B cell (primary cell): ENCODE data around the gene PCDHA3. TPM values are rescaled to one million over a fixed set of nuclear protein-coding genes. Genes with fewer than 3 reads are reported as not detected.
"Not testable (repeated sequence)": the region's sequence is repeated elsewhere in the genome, so short reads cannot be mapped to it uniquely, and the experiment has no call there.

Experiments
- ATAC-seq: fragments of 200-7000 bp; cut with Tn5 transposase; one replicate; pipeline ENCODE4 v1.10.0; 2021; ENCODE audit warnings: low read depth, mild to moderate bottlenecking, moderate number of reproducible peaks, moderate library complexity
- CTCF ChIA-PET: fragments of 350-600 bp; sonication (Branson Sonifier 250); formaldehyde crosslinking; loops from one replicate; lab custom pipeline; 2021; ENCODE audit warnings: antibody characterized with exemption, inconsistent platforms; lab: Charles Lee
- POLR2A ChIA-PET: fragments of 350-600 bp; sonication (Branson Sonifier 250); formaldehyde crosslinking; loops from one replicate; lab custom pipeline; 2021; ENCODE audit warnings: antibody characterized with exemption; lab: Charles Lee
- DNase-seq: peaks from one replicate; pipeline ENCODE4 v3.0.0; 2013
- H2AFZ ChIP-seq: 2 replicates; pipeline ENCODE4 v1.6.1; 2012; ENCODE audit warnings: mild to moderate bottlenecking, low read depth, low read length; ENCODE audit not compliant: insufficient read depth, poor library complexity, severe bottlenecking
- H3K27ac ChIP-seq, 2 donors: 1 replicate in 1 of 2; 2 replicates in 1 of 2; pipeline ENCODE4 v1.5.1; 2012 to 2013; ENCODE audit warnings: low read length in 2 of 2, mild to moderate bottlenecking in 2 of 2, moderate library complexity in 1 of 2
- H3K27me3 ChIP-seq, 4 experiments: fragments of 200-600 bp in 1 of 4; sonication (generic) in 1 of 4; replicated peaks in 1 of 4; 1 replicate in 2 of 4; 2 replicates in 2 of 4; pipeline versions ENCODE4 v1.6.1 to v1.7.0; 2013 to 2016; ENCODE audit warnings: low read length in 3 of 4, mild to moderate bottlenecking in 2 of 4, mixed read lengths in 1 of 4, moderate library complexity in 1 of 4; ENCODE audit not compliant: insufficient read depth in 4 of 4, control insufficient read depth in 3 of 4; ENCODE audit errors: control extremely low read depth in 1 of 4
- H3K36me3 ChIP-seq, 2 experiments: replicated peaks in 1 of 2; 1 replicate in 1 of 2; 2 replicates in 1 of 2; pipeline versions ENCODE4 v1.6.1 to v1.7.1; 2013; ENCODE audit warnings: low read length in 1 of 2; ENCODE audit not compliant: insufficient read depth in 2 of 2, control insufficient read depth in 1 of 2; ENCODE audit errors: control extremely low read depth in 1 of 2, extremely low read depth in 1 of 2
- H3K4me1 ChIP-seq, 2 donors: fragments of 200-600 bp in 1 of 2; sonication (generic) in 1 of 2; 1 replicate in 1 of 2; 2 replicates in 1 of 2; pipeline versions ENCODE4 v1.5.1 to v1.6.1; 2013 to 2017; ENCODE audit warnings: low read length in 2 of 2; ENCODE audit not compliant: control insufficient read depth in 2 of 2, insufficient read depth in 2 of 2
- H3K4me2 ChIP-seq: replicated peaks from 2 replicates; pipeline ENCODE3; 2012; ENCODE audit warnings: mild to moderate bottlenecking, low read depth, low read length; ENCODE audit not compliant: poor library complexity, severe bottlenecking
- H3K4me3 ChIP-seq, 5 experiments: fragments of 200-600 bp in 1 of 5; sonication (generic) in 1 of 5; 1 replicate in 3 of 5; 2 replicates in 2 of 5; pipeline versions ENCODE4 v1.5.1 to v1.7.0; 2011 to 2016; ENCODE audit warnings: low read length in 4 of 5, mild to moderate bottlenecking in 4 of 5, low read depth in 2 of 5, control low read depth in 1 of 5, moderate library complexity in 1 of 5; ENCODE audit not compliant: insufficient read depth in 1 of 5; ENCODE audit errors: control extremely low read depth in 1 of 5, extremely low read depth in 1 of 5
- H3K79me2 ChIP-seq: fragments of 200-600 bp; sonication (generic); one replicate; pipeline ENCODE4 v1.6.0; 2016; ENCODE audit warnings: low read length; ENCODE audit not compliant: control insufficient read depth, insufficient read depth
- H3K9ac ChIP-seq: fragments of 200-600 bp; sonication (generic); 2 replicates; pipeline ENCODE4 v1.6.1; 2017; ENCODE audit warnings: mild to moderate bottlenecking, low read length, moderate library complexity
- H3K9me3 ChIP-seq, 3 donors: one replicate each; pipeline versions ENCODE4 v1.6.1 to v1.7.1; 2013; ENCODE audit warnings: low read length in 2 of 3; ENCODE audit not compliant: control insufficient read depth in 2 of 3, insufficient read depth in 1 of 3; ENCODE audit errors: control extremely low read depth in 1 of 3
- H4K20me1 ChIP-seq: 2 replicates; pipeline ENCODE4 v1.6.0; 2012; ENCODE audit warnings: mild to moderate bottlenecking, low read length; ENCODE audit not compliant: insufficient read depth, control insufficient read depth, poor library complexity, severe bottlenecking
- H3K27ac Mint-ChIP-seq: one replicate; pipeline ENCODE4 v1.8.0; 2021; ENCODE audit warnings: mixed read lengths
- H3K27me3 Mint-ChIP-seq: one replicate; pipeline ENCODE4 v1.8.0; 2021; ENCODE audit warnings: mixed read lengths
- H3K4me1 Mint-ChIP-seq: one replicate; pipeline ENCODE4 v1.8.0; 2021; ENCODE audit warnings: mixed read lengths
- H3K4me3 Mint-ChIP-seq: one replicate; pipeline ENCODE4 v1.8.0; 2021; ENCODE audit warnings: mixed read lengths
- H3K9me3 Mint-ChIP-seq: one replicate; pipeline ENCODE4 v1.8.0; 2022; ENCODE audit warnings: mixed read lengths; ENCODE audit not compliant: insufficient read depth
- CTCF ChIP-seq: fragments of 200-600 bp; IDR thresholded peaks from one replicate; pipeline ENCODE4 v1.8.0; 2022; ENCODE audit warnings: antibody characterized with exemption, mild to moderate bottlenecking
- EZH2 ChIP-seq: IDR thresholded peaks from 2 replicates; pipeline ENCODE4 v1.6.1; 2012; ENCODE audit warnings: borderline replicate concordance, low read depth, mild to moderate bottlenecking, moderate library complexity, low read length; ENCODE audit not compliant: insufficient read depth, poor library complexity, severe bottlenecking
- WGBS: methylation state at CpG from one replicate; pipeline ENCODE4 v1.1.5; 2013; ENCODE audit warnings: missing lambda C conversion rate; ENCODE audit not compliant: insufficient coverage; 5-methylcytosine and 5-hydroxymethylcytosine counted together
- intact Hi-C: fragments of 100-400 bp; cut with micrococcal nuclease; formaldehyde crosslinking; loops from one replicate; pipeline ENCODE4 v1.10.0; 2022
- polyA plus RNA-seq: library from polyadenylated mRNA; depleted of rRNA; stranded (reverse); fragments of >200 nt; gene quantifications from 2 replicates; pipeline ENCODE4 v1.2.3, GENCODE V29; 2012
- total RNA-seq, 2 donors: library from RNA; stranded (reverse); fragments of 120-200 nt in 1 of 2; gene quantifications; 1 replicate in 1 of 2; 2 replicates in 1 of 2; pipeline versions ENCODE4 v1.2.3 to v1.2.4, GENCODE V29; 2013 to 2022

Gene PCDHA3
- total and polyA plus RNA-seq, 2 donors (not counting 1 experiment from before 2014, with no cell fraction given) = not detected

- no peak within 1 kb of the TSS for H3K4me2 ChIP-seq
- no peaks in the 10 kb centered on the region for H4K20me1 ChIP-seq
- ChIA-PET CTCF (no interaction called here), POLR2A (no interaction called here)
- Mint-ChIP-seq H3K4me1 (no peaks in the 10 kb centered on the region), H3K4me3 (no peak within 1 kb of the TSS), H3K9me3 (peaks cover 11% of the 10 kb centered on the region), H3K27me3 (peaks cover 19% of the 10 kb centered on the region), H3K27ac (no peak within 1 kb of the TSS)
- no peak within 1 kb of the TSS for H2AFZ ChIP-seq
- TF ChIP-seq CTCF (no peak), EZH2 (no peak)
- no peaks in the 10 kb centered on the region for H3K79me2 ChIP-seq
- ATAC-seq (no peak), DNase-seq (no peak)
- H3K9me3 ChIP-seq = peaks cover 6 to 31% (median 28%) of the 10 kb centered on the region in 3 donors
- H3K27ac ChIP-seq = no peak within 1 kb of the TSS
- WGBS = 36% methylated on average over 24 of the region's 27 CpGs
- H3K36me3 ChIP-seq = no peaks in the 10 kb centered on the region
- intact Hi-C loops = no loop called here
- H3K9ac ChIP-seq = no peak within 1 kb of the TSS
- H3K4me1 ChIP-seq = no peaks in the 10 kb centered on the region
- H3K27me3 ChIP-seq = peaks cover 0 to 26% (median 10%) of the 10 kb centered on the region in 4 experiments
- H3K4me3 ChIP-seq = no peak within 1 kb of the TSS
These were observed 6.1 kb upstream of the PCDHA3 start, which contains the start of gene PCDHA2 for GRCh38 chr5:140794595-140795258. PCDHA2 (plus strand) TSS chr5:140794852.

GRCh38 chr5:140795259-140795641 is 5.6 kb upstream of the PCDHA3 start:
- intact Hi-C loops = no loop called here
- Histone ChIP-seq H3K4me1 (no peaks in the 10 kb centered on the region), H3K27ac (no peak overlapping the region), H3K4me2 (no peak overlapping the region), H2AFZ (no peak overlapping the region), H3K9ac (no peak overlapping the region), H4K20me1 (no peaks in the 10 kb centered on the region), H3K36me3 (no peaks in the 10 kb centered on the region), H3K79me2 (no peaks in the 10 kb centered on the region), H3K9me3 (peaks cover 6 to 31% (median 28%) of the 10 kb centered on the region in 3 donors), H3K27me3 (peaks cover 0 to 26% (median 10%) of the 10 kb centered on the region in 4 experiments), H3K4me3 (no peak overlapping the region)
- 43% methylated on average over 9 of the region's 15 CpGs for WGBS
- Mint-ChIP-seq H3K4me1 (no peaks in the 10 kb centered on the region), H3K4me3 (no peak overlapping the region), H3K27ac (no peak overlapping the region), H3K9me3 (peaks cover 12% of the 10 kb centered on the region), H3K27me3 (peaks cover 24% of the 10 kb centered on the region)
- TF ChIP-seq EZH2 (no peak), CTCF (no peak)
- CTCF ChIA-PET = no interaction called here
- no peak for ATAC-seq
- no peak for DNase-seq
- POLR2A ChIA-PET = no interaction called here

- 70% methylated on average over 72 of the region's 72 CpGs for WGBS
- Histone ChIP-seq H3K27me3 (peaks cover 0 to 26% (median 14%) of the 10 kb centered on the region in 4 experiments), H3K9me3 (peaks cover 4 to 35% (median 31%) of the 10 kb centered on the region in 3 donors)
- peaks cover 12% of the 10 kb centered on the region for H3K9me3 Mint-ChIP-seq
- H3K9ac ChIP-seq, H3K4me1 ChIP-seq, H4K20me1 ChIP-seq, CTCF ChIA-PET, intact Hi-C loops, H2AFZ ChIP-seq, H3K4me2 ChIP-seq, H3K36me3 ChIP-seq, ATAC-seq, H3K79me2 ChIP-seq, H3K27ac Mint-ChIP-seq, H3K4me1 Mint-ChIP-seq, POLR2A ChIA-PET, H3K4me3 Mint-ChIP-seq, DNase-seq, H3K27ac ChIP-seq, H3K4me3 ChIP-seq: not testable (repeated sequence)
- peaks cover 22% of the 10 kb centered on the region for H3K27me3 Mint-ChIP-seq
These were observed 4.7 kb upstream of the PCDHA3 start for GRCh38 chr5:140796072-140796717.
